Peyer's patch (tissue), 4 donors: ENCODE results near the gene FKBP2. TPM values are rescaled to one million over a fixed set of nuclear protein-coding genes. Genes with fewer than 3 reads are reported as not detected.

Source experiments
- DNase-seq, 3 donors: peaks; one replicate each; pipeline ENCODE4 v3.0.0-alpha.2; 2017 to 2019
- H3K27ac ChIP-seq, 4 donors: fragments of 200-600 bp; sonication (generic); one replicate each; pipeline ENCODE4 v1.5.1; 2016 to 2019
- H3K27me3 ChIP-seq, 2 donors: fragments of 200-600 bp; sonication (generic); one replicate each; pipeline ENCODE4 v1.5.1; 2019
- H3K36me3 ChIP-seq, 3 donors: fragments of 200-600 bp; sonication (generic); one replicate each; pipeline ENCODE4 v1.5.1; 2016 to 2019
- H3K4me1 ChIP-seq, 4 donors: fragments of 200-600 bp; sonication (generic); one replicate each; pipeline ENCODE4 v1.5.1; 2016 to 2019
- H3K4me3 ChIP-seq, 4 donors: fragments of 200-600 bp; sonication (generic); 1 replicate in 3 of 4; 2 replicates in 1 of 4; pipeline ENCODE4 v1.5.1; 2016 to 2019; ENCODE audit warnings: mild to moderate bottlenecking in 1 of 4
- H3K9me3 ChIP-seq, 4 donors: fragments of 200-600 bp; sonication (generic); one replicate each; pipeline ENCODE4 v1.5.1; 2016 to 2019; ENCODE audit warnings: mild to moderate bottlenecking in 1 of 4
- CTCF ChIP-seq, 6 experiments: fragments of 450-650 bp in 4 of 6; fragments of 200-600 bp in 2 of 6; sonication (generic) in 1 of 6; IDR thresholded peaks; one replicate each; pipeline ENCODE4 v1.5.1; 2017 to 2019; ENCODE audit warnings: antibody characterized with exemption in 6 of 6, mild to moderate bottlenecking in 3 of 6, moderate library complexity in 1 of 6
- POLR2A ChIP-seq, 2 donors: fragments of 450-650 bp; IDR thresholded peaks; one replicate each; pipeline ENCODE4 v1.5.1; 2017; ENCODE audit warnings: antibody characterized with exemption in 2 of 2, mild to moderate bottlenecking in 2 of 2, moderate library complexity in 2 of 2
- total RNA-seq, 4 donors: library from RNA; depleted of rRNA; stranded (reverse); fragments of >200 nt; gene quantifications; one replicate each; pipeline ENCODE4 v1.1.0, GENCODE V29; 2016

The FKBP2 gene
- total RNA-seq, 4 donors from 2014 or later: 46.2 to 101 (median 94.0) TPM

- peak overlapping the region; percentile 75 to 99 (median 85) for H3K4me3 ChIP-seq
- H3K9me3 ChIP-seq: no peaks in the 10 kb centered on the region
- DNase-seq: no peak
- peaks cover 0 to 27% (median 0%) of the 10 kb centered on the region in 3 donors for H3K36me3 ChIP-seq
- H3K27ac ChIP-seq: peak overlapping the region; percentile 77 to 99 (median 95)
- TF ChIP-seq CTCF (IDR thresholded peaks at IDR 0.05) (no peak), POLR2A (IDR thresholded peaks at IDR 0.05) (peak; percentile 16 to 37)
- H3K4me1 ChIP-seq: peaks cover 0 to 77% (median 16%) of the 10 kb centered on the region in 4 donors
- H3K27me3 ChIP-seq: no peaks in the 10 kb centered on the region
These were observed 10.8 kb downstream of the FKBP2 start for GRCh38 chr11:64251753-64252002.

DNA sequence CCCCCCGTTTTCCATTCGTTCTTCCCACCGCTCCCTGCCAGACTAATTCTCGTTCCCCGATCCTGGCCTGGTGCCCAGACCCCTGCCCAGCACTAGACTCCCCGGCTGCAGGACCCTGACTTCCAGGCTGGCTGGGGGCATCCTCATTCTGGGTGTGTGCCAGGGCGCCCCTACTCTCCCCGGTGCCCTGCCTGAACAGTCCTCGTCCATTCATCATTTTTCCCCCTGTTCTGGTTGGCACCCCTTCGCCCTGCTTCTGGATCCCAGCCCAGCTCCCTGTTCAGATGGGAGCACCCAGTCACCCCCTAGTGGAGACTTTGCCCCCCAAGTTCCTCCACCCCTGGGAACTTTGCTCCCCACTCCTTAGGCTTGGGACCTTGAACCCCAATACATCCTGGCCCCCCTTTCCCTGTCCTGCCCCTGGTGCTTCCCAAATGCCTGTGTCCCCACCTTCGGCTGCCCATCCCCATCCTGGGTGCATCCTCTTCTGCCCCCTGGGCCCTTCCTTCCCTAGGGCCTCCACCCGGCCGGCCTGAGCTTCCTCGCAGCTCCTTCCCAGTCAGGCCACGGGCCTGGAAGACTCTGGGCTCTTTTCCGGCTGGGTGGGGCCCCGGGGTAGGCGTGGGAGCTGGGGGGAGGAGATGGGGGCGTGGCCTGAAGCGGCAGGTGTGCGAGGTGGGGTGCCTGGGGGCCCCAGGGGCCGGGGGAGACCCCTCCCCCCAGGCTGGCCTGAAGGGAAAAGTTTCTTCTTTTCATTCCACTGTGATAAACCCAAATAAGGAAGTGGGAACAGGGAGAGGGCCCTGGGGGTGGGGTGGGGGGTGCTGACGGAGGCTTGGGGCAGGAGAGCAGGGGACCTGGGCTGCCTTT is 11.3 kb downstream of the FKBP2 start:
- peaks cover 0 to 33% (median 0%) of the 10 kb centered on the region in 3 donors for H3K36me3 ChIP-seq
- peak overlapping the region; percentile 75 to 99 (median 85) for H3K4me3 ChIP-seq
- no peaks in the 10 kb centered on the region for H3K27me3 ChIP-seq
- TF ChIP-seq CTCF (IDR thresholded peaks at IDR 0.05): peak in 5 of 6 experiments; percentile 29 to 50 (median 36)
- peak; percentile 65 to 67 for TF ChIP-seq POLR2A (IDR thresholded peaks at IDR 0.05)
- H3K9me3 ChIP-seq: no peaks in the 10 kb centered on the region
- peaks cover 0 to 77% (median 16%) of the 10 kb centered on the region in 4 donors for H3K4me1 ChIP-seq
- DNase-seq: peak in 2 of 3 donors; percentile 86 to 89
- peak overlapping the region; percentile 77 to 99 (median 95) for H3K27ac ChIP-seq

DNA sequence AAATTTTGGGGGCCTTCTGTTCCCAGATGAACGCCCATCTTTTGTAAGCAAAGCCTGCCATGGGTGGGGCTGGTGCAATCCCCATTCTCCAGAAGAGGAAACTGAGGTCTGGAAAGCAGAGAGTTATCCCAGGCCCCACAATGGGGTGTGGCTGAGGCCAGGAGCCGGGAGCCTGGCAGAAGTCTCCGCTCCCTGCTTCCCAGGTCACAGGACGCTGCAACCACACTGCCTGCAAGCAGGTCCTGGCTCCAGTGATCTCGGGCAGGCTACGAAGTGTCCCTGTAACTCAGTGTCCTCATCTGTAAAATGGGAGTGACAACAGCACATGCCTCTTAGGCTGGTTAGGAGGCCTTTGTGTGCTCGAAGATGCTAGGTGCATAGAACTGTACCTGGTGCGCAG is 12.1 kb downstream of the FKBP2 start:
- Histone ChIP-seq H3K27me3 (no peaks in the 10 kb centered on the region), H3K4me1 (peaks cover 0 to 71% (median 13%) of the 10 kb centered on the region in 4 donors), H3K36me3 (peaks cover 0 to 41% (median 0%) of the 10 kb centered on the region in 3 donors), H3K9me3 (no peaks in the 10 kb centered on the region), H3K27ac (peak overlapping the region; percentile 25 to 99 (median 95)), H3K4me3 (peak overlapping the region in 3 of 4 donors; percentile 75 to 99 (median 78))
- TF ChIP-seq POLR2A (IDR thresholded peaks at IDR 0.05) (no peak), CTCF (IDR thresholded peaks at IDR 0.05) (no peak)
- DNase-seq: no peak

GRCh38 chr11:64253481-64253880 is 12.6 kb downstream of the FKBP2 start:
- peaks cover 0 to 45% (median 0%) of the 10 kb centered on the region in 3 donors for H3K36me3 ChIP-seq
- H3K27ac ChIP-seq: peak overlapping the region in 1 of 4 donors; percentile 99
- H3K4me1 ChIP-seq: peaks cover 0 to 66% (median 13%) of the 10 kb centered on the region in 4 donors
- no peaks in the 10 kb centered on the region for H3K27me3 ChIP-seq
- TF ChIP-seq POLR2A (IDR thresholded peaks at IDR 0.05) (no peak), CTCF (IDR thresholded peaks at IDR 0.05) (no peak)
- DNase-seq: no peak
- no peaks in the 10 kb centered on the region for H3K9me3 ChIP-seq
- peak overlapping the region in 3 of 4 donors; percentile 75 to 99 (median 78) for H3K4me3 ChIP-seq

DNA sequence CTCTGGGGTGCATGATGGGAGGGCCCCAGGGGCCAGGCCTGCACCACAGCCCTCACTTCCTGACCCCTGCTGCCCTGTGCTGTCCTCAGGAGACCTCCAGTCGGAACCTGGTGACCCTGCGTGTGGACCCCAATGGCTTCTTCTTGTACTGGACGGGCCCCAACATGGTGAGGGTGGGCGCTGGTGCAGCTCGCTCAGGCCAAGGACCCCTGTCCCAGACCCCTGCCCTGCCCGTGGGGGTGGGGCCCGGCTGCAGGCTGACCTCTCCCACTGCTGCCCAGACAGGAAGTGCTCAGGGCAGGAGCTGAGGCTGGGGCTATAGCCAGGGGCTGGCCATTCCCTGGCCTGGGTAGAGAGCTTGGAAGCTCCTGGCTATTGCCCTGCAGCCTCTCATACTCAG is 13.4 kb downstream of the FKBP2 start:
- TF ChIP-seq POLR2A (IDR thresholded peaks at IDR 0.05) (no peak), CTCF (IDR thresholded peaks at IDR 0.05) (no peak)
- Histone ChIP-seq H3K27ac (peak overlapping the region in 1 of 4 donors; percentile 99), H3K36me3 (peaks cover 0 to 54% (median 0%) of the 10 kb centered on the region in 3 donors), H3K27me3 (no peaks in the 10 kb centered on the region), H3K4me1 (peaks cover 0 to 58% (median 13%) of the 10 kb centered on the region in 4 donors), H3K4me3 (peak overlapping the region in 1 of 4 donors; percentile 78), H3K9me3 (no peaks in the 10 kb centered on the region)
- no peak for DNase-seq
